CD4-positive, alpha-beta T cell treated with Interleukin-15 for 4 hours (primary cell): ENCODE results near the gene IGLL5.

Experiments
- DNase-seq: peaks from one replicate; pipeline ENCODE4 v3.0.0-alpha.2; 2020; ENCODE audit warnings: low spot score

The IGLL5 gene

GRCh38 chr22:22938672-22939587 is 51.3 kb downstream of the IGLL5 start:
- no peak for DNase-seq

GRCh38 chr22:22939588-22940368 is 52.2 kb downstream of the IGLL5 start:
- DNase-seq = no peak

DNA sequence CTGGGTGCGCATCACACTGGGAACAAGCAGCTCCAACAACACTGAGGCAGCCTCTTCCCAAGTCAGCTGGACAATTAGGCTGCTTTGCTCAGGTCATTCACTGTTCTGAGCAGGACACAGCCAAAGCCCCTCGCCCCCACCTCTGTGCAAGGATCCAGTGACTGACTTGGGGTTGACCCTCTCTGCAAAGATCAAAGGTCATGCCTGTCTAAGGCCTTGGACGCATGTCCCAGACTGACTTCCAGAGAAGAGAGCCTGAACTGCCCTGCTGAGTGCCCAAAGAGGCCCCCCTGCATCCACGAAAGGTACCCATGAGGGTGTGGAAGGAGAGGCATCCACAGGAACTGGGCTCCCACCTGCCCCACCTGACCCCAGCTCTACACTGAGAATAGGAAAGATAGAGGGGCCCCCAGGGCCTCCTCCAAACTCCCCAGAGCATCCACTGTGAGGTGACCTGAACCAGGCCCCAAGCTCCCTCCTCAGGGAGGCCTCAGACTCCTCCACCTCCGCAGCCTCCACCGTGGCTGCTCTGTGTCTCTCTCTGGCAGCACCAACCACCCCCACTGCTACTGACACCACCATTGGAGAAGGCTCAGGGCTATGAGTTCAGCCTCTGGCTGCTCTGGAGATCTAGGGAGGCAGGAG is 53.5 kb downstream of the IGLL5 start:
- DNase-seq = no peak

GRCh38 chr22:22941831-22942510 is 54.4 kb downstream of the IGLL5 start:
- no peak for DNase-seq

DNA sequence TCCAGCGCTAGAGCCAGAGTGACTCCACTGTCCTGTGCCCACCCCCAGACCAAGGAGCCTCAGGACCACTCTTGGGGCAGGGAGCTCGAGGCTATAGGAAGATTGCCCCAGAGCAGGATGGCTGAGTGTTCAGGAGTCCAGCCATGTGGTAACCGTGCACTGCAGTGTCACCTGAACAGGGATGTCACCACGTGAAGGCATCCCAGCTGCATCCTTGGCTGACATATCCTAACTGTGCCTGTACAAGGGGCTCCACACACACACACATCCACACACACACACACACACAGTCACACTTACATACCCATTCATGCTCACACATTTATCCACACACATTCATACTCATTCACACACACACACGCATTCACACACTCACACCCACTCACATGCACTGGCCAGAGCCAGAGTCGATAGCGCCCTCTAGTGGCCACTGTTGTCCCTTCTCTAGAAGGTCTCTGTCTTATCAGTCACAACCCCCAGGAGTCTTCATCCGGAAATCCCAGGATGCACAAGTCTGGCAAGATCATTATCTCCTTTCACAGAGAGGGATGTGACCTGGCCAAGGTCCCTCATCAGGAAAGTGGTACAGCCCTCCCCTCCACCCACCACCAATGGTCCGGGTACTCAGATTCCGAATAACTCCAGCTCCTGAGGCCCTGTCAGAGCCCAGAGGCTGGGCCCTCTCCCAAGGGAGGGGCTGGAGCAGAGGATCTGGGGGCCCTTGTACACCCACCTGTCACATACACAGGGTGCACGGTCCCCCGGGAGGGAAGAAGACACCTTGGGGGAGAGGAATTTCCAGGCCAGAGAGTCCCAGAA is 55.1 kb downstream of the IGLL5 start:
- peak; percentile 73 for DNase-seq

- no peak for DNase-seq
Observed at GRCh38 chr22:22943521-22944267, 56.1 kb downstream of the IGLL5 start.

DNA sequence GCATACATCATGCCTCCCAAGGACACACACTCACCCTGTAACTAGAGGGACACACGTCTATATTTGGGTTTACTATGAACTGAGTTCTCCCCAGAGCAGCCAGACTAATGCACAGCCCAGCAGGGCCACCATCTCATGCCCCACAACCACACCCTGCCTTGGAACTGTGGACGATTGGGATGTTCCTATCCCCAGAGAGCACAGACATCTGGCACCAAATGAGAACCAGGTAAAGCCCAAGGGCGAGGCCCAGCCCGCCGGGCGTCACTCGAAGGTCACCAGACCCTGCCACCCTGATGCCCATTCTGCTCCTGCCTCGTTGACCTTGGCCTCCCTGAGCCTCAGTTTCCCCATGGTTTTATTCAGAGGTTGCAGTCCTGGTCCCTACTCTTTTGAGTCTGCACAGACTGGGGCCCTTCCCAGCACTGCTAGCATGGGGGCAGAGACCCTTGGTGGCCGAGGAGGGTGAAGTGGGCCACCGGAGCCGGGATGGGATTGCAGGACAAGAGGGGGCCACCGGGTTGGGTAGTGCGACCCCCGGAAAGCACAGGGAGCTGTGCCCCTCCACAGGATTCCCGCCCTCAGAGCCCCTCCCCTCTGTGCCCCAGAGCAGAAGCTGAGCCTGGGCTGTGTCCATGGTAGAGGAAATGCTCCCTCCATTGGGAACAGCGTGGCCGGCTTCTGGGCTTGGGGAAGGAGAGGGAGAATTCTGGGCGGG is 56.8 kb downstream of the IGLL5 start:
- DNase-seq = no peak

GRCh38 chr22:22945195-22945594 is 57.6 kb downstream of the IGLL5 start:
- DNase-seq = no peak
